ENCODE results near the gene CRISPLD2.
A peak's percentile ranks its signal among the peaks of the same experiment; 100 is the strongest.

Gene CRISPLD2

DNA sequence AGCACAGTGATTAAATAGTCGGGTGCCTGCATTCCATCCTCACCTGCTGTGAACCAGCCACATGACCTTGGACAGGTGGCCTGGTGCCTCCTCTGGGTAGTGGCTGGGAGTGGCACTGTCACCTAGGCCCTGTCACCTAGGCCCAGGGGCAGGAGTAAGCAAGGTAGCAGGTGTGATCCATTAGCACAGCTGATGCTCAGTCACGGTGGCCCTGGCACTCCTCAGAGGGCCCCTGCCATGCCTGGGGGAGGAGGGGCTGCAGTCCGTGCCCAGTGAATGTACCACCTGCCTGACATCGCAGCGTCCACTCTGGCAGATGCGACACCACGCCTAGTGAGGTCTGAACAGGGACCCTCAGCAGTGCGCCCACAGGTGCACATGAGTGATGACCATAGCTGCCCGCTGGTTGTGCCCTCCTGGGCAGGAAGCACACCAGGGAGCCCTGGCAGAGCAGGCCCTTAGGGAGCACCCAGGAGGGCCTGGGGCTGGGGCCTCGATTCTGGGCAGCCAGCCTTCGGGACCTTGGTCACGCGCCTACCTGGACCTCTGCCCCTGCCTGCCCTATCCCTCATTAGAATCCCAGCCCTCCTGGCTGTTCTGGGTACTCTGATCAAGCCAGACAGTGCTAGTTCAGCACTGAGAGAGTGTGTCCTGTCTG lies 33.1 kb upstream of the CRISPLD2 start:
- Histone ChIP-seq H3K27me3 (replicated peaks; ENCODE audit: control insufficient read depth, insufficient read depth, low read length) (no peaks in the 10 kb centered on the region), H3K9ac (ENCODE audit: low read length) (no peak overlapping the region), H3K4me3 (ENCODE audit: low read length) (no peak overlapping the region), H3K4me1 (ENCODE audit: control insufficient read depth, insufficient read depth, low read length) (peaks cover 30% of the 10 kb centered on the region), H3K9me3 (ENCODE audit: control insufficient read depth, low read length) (no peaks in the 10 kb centered on the region), H3K36me3 (ENCODE audit: control insufficient read depth, insufficient read depth, low read length, severe bottlenecking) (no peaks in the 10 kb centered on the region)
- DNase-seq (ENCODE audit: low read depth), result no peak

DNA sequence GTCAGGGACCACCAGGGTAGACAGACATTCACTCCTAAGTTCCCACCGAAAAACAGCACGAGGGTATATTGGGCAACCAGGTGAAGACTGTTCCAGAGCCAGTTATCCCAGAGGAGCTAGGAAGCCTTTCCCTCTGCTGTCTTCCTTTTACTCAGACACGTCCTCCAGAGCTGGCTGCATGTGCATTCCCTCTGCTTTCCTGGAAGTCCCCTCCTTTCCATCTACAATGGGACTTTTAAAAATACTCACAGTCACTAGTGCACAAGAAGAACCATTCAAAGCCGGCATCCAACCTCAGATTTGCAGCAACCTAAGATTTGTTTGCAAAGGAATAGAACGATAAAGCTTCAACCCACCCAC lies 32.5 kb upstream of the CRISPLD2 start:
- Histone ChIP-seq H3K4me1 (ENCODE audit: control insufficient read depth, insufficient read depth, low read length) (peaks cover 30% of the 10 kb centered on the region), H3K4me3 (ENCODE audit: low read length) (no peak overlapping the region), H3K9ac (ENCODE audit: low read length) (no peak overlapping the region), H3K27me3 (replicated peaks; ENCODE audit: control insufficient read depth, insufficient read depth, low read length) (no peaks in the 10 kb centered on the region), H3K36me3 (ENCODE audit: control insufficient read depth, insufficient read depth, low read length, severe bottlenecking) (no peaks in the 10 kb centered on the region), H3K9me3 (ENCODE audit: control insufficient read depth, low read length) (no peaks in the 10 kb centered on the region)
- DNase-seq (ENCODE audit: low read depth), result no peak

DNA sequence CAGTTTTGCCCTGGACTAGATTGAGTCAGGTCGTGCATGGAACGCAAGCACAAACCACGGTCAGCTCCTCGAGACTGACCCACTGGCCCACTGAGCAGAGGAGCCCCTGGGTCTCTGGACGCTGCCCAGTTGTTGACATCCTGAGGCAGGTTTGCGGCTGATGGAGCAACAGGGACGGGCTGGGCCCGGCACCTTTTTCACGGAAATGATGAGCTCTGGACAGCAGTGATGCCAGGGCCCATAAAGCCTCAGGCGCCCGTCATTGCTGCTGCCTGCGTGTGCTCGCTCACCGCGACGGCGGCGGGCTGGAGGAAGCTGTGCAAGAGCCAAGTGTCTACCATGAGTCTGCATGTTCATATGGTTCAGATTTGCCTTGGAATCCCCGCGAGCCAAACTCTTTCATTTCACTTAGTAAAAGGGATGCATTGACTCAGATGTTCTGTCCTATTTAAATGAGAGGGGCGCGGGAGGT lies 30.8 kb upstream of the CRISPLD2 start:
- DNase-seq (ENCODE audit: low read depth), result peak; percentile 96
- Histone ChIP-seq H3K36me3 (ENCODE audit: control insufficient read depth, insufficient read depth, low read length, severe bottlenecking) (no peaks in the 10 kb centered on the region), H3K9me3 (ENCODE audit: control insufficient read depth, low read length) (no peaks in the 10 kb centered on the region), H3K9ac (ENCODE audit: low read length) (peak overlapping the region; percentile 35), H3K4me3 (ENCODE audit: low read length) (peak overlapping the region; percentile 1), H3K4me1 (ENCODE audit: control insufficient read depth, insufficient read depth, low read length) (peaks cover 23% of the 10 kb centered on the region), H3K27me3 (replicated peaks; ENCODE audit: control insufficient read depth, insufficient read depth, low read length) (no peaks in the 10 kb centered on the region)

DNA sequence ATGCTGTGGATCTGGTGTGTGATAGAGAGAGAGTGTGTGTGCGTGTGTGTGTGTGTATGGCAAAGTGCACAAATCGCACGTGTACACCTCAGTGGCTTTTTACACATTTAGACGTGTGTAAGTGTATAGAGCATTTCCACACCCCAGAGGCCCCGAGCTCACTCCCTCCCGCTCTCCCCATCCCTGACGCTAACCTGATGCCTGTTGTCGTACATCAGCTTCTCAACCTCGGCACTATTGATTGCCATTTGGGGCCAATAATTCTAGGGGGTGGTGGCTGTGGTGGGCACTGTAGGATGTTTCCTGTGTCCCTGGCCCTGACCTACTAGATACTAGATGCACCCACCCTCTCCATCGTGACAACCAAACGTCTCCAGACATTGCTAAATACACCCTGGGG lies 30.4 kb upstream of the CRISPLD2 start:
- Histone ChIP-seq H3K9me3 (ENCODE audit: control insufficient read depth, low read length) (no peaks in the 10 kb centered on the region), H3K36me3 (ENCODE audit: control insufficient read depth, insufficient read depth, low read length, severe bottlenecking) (no peaks in the 10 kb centered on the region), H3K9ac (ENCODE audit: low read length) (peak overlapping the region; percentile 35), H3K27me3 (replicated peaks; ENCODE audit: control insufficient read depth, insufficient read depth, low read length) (no peaks in the 10 kb centered on the region), H3K4me3 (ENCODE audit: low read length) (no peak overlapping the region), H3K4me1 (ENCODE audit: control insufficient read depth, insufficient read depth, low read length) (peaks cover 23% of the 10 kb centered on the region)
- DNase-seq (ENCODE audit: low read depth), result no peak

DNA sequence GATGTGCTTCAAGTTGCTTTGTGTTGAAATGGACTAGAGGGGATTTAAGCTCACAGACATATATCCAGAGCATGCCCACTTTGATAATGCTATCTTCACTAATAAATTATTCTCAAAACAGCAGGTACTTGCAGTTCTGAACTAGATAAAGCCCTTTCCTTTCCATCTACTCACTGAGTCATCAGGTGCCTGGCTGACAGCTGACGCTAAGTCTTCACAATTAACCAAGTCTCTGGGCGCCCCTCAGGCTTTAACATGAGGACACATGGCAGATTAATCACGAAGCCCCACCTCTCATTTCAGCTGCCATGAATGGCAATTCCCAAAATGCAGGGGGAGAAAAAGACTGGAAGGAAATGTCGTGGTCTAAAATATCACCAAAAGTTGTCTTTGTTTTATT lies 29.5 kb upstream of the CRISPLD2 start:
- Histone ChIP-seq H3K9ac (ENCODE audit: low read length) (no peak overlapping the region), H3K27me3 (replicated peaks; ENCODE audit: control insufficient read depth, insufficient read depth, low read length) (no peaks in the 10 kb centered on the region), H3K9me3 (ENCODE audit: control insufficient read depth, low read length) (no peaks in the 10 kb centered on the region), H3K4me3 (ENCODE audit: low read length) (no peak overlapping the region), H3K4me1 (ENCODE audit: control insufficient read depth, insufficient read depth, low read length) (peaks cover 26% of the 10 kb centered on the region), H3K36me3 (ENCODE audit: control insufficient read depth, insufficient read depth, low read length, severe bottlenecking) (no peaks in the 10 kb centered on the region)
- DNase-seq (ENCODE audit: low read depth), result no peak

DNA sequence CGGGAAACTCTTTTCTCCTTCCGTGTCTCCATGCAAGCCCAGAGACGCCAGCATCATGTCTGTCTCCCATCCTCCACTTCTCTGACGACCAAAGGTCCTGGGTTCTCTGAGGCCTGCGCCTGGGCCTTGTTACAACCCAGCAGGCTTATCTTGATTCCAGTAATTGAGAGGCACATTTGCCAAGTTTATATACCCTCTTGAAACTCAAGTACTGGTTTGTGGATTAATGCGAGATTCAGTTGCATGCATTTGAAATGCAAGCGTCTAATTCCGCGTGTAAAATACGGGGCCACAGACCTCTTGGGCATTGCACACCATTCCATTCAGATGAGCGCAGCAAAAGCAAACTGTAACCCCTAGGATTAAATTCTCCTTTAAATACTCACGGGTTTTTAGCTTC lies 28.7 kb upstream of the CRISPLD2 start:
- H3K36me3 ChIP-seq (ENCODE audit: control insufficient read depth, insufficient read depth, low read length, severe bottlenecking), result no peaks in the 10 kb centered on the region
- peaks cover 25% of the 10 kb centered on the region for H3K4me1 ChIP-seq (ENCODE audit: control insufficient read depth, insufficient read depth, low read length)
- DNase-seq (ENCODE audit: low read depth), result no peak
- no peak overlapping the region for H3K9ac ChIP-seq (ENCODE audit: low read length)
- no peak overlapping the region for H3K4me3 ChIP-seq (ENCODE audit: low read length)
- H3K9me3 ChIP-seq (ENCODE audit: control insufficient read depth, low read length), result no peaks in the 10 kb centered on the region
- no peaks in the 10 kb centered on the region for H3K27me3 ChIP-seq (replicated peaks; ENCODE audit: control insufficient read depth, insufficient read depth, low read length)

DNA sequence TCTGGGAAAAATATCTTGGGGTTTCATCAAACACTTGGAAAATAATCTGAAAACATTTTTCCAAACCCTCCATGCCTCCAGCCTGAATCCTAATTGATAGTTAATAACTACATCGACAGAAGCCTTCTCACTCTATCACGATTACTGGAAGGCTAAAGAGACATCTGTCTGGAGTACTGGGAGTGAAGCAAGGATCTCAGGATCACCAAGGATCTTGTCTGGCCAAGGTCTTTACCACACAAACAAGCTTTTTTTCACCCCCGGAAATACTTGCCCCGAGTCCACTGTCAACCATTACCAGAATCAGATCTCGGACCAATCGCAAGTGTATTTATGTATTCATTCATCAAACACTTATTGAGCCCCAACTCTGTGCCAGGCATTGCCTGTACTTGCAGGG lies 28.3 kb upstream of the CRISPLD2 start:
- DNase-seq (ENCODE audit: low read depth), result no peak
- peaks cover 25% of the 10 kb centered on the region for H3K4me1 ChIP-seq (ENCODE audit: control insufficient read depth, insufficient read depth, low read length)
- H3K9ac ChIP-seq (ENCODE audit: low read length), result no peak overlapping the region
- no peaks in the 10 kb centered on the region for H3K27me3 ChIP-seq (replicated peaks; ENCODE audit: control insufficient read depth, insufficient read depth, low read length)
- H3K9me3 ChIP-seq (ENCODE audit: control insufficient read depth, low read length), result no peaks in the 10 kb centered on the region
- no peak overlapping the region for H3K4me3 ChIP-seq (ENCODE audit: low read length)
- no peaks in the 10 kb centered on the region for H3K36me3 ChIP-seq (ENCODE audit: control insufficient read depth, insufficient read depth, low read length, severe bottlenecking)

DNA sequence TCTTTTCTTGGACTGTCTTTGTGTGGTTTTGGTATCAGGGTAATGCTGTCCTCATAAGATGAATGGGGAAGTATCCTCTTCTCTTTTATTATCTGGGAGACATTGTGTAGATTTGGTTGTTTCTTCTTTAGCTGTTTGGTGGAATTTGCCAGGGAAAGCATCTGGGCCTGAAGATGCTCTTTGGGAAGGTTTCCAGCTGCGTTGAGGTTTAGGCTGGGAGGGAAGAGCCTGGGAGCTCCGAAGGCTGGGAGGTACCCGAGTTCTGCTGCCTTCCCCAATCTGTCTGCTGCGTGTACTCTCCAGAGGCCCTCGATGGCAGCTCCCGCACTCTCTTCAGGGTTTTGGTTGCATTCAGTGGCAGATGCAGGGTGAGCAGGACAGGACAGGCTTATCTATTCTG lies 25.6 kb upstream of the CRISPLD2 start:
- no peak for DNase-seq (ENCODE audit: low read depth)
- Histone ChIP-seq H3K4me3 (ENCODE audit: low read length) (no peak overlapping the region), H3K27me3 (replicated peaks; ENCODE audit: control insufficient read depth, insufficient read depth, low read length) (no peaks in the 10 kb centered on the region), H3K36me3 (ENCODE audit: control insufficient read depth, insufficient read depth, low read length, severe bottlenecking) (no peaks in the 10 kb centered on the region), H3K9ac (ENCODE audit: low read length) (no peak overlapping the region), H3K9me3 (ENCODE audit: control insufficient read depth, low read length) (no peaks in the 10 kb centered on the region), H3K4me1 (ENCODE audit: control insufficient read depth, insufficient read depth, low read length) (peaks cover 12% of the 10 kb centered on the region)

DNA sequence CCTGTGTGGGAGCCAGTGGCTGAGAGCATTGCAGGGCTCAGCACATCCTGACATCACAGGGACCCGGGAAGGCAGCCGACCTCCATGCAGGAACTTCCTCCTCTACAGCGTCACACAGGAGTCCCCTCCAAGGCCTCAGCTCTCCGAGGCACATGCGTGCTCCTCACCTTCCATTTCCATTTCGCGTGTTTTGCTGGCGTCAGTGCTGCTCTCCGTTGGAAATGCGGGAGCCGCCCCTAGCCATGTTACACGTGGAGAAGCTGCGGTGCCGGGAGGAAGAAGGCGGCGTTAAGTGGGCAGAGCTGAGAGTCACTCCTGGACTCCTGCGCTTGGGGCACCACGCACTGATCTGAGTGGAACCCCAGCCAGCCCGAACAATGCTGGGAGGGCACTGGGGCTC lies 25.2 kb upstream of the CRISPLD2 start:
- Histone ChIP-seq H3K9ac (ENCODE audit: low read length) (no peak overlapping the region), H3K36me3 (ENCODE audit: control insufficient read depth, insufficient read depth, low read length, severe bottlenecking) (no peaks in the 10 kb centered on the region), H3K4me3 (ENCODE audit: low read length) (no peak overlapping the region), H3K27me3 (replicated peaks; ENCODE audit: control insufficient read depth, insufficient read depth, low read length) (no peaks in the 10 kb centered on the region), H3K9me3 (ENCODE audit: control insufficient read depth, low read length) (no peaks in the 10 kb centered on the region), H3K4me1 (ENCODE audit: control insufficient read depth, insufficient read depth, low read length) (peaks cover 7% of the 10 kb centered on the region)
- no peak for DNase-seq (ENCODE audit: low read depth)

DNA sequence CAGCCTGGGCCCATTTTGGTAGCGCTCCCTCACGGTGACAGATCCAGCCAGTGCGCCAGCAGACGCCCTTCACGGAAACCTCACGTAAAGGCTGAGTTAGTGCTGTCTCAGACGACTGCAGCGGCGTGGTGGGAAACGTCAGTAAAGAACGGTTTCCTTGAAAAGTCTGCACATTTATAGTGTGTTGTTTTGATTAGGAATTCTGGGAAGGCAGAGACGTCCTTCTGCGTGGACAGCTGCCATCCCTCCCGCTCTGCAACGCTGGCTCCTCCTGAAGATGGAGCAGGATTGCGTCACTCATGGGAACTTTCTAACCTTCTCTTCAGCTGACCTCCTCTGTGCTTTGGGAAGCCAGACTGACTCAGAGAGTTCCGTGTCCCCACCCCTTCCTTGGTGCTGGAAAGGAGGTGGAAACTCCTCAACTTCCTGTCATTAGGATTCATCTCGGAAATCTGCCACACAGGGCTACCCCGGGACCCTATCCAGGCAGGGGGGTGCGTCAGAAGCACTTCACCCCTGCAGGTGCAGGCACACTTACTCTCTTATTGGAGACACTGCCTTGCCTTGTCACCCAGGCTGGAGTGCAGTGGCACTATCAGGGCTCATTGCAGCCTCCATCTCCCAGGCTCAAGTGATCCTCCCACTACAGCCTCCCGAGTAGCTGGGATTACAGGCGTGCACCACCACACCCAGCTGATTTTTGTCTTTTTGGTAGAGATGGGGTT lies 24.3 kb upstream of the CRISPLD2 start:
- no peaks in the 10 kb centered on the region for H3K36me3 ChIP-seq (ENCODE audit: control insufficient read depth, insufficient read depth, low read length, severe bottlenecking)
- peaks cover 6% of the 10 kb centered on the region for H3K4me1 ChIP-seq (ENCODE audit: control insufficient read depth, insufficient read depth, low read length)
- H3K9me3 ChIP-seq (ENCODE audit: control insufficient read depth, low read length), result no peaks in the 10 kb centered on the region
- H3K9ac ChIP-seq (ENCODE audit: low read length), result peak overlapping the region; percentile 63
- H3K4me3 ChIP-seq (ENCODE audit: low read length), result peak overlapping the region; percentile 60
- DNase-seq (ENCODE audit: low read depth), result peak; percentile 66
- no peaks in the 10 kb centered on the region for H3K27me3 ChIP-seq (replicated peaks; ENCODE audit: control insufficient read depth, insufficient read depth, low read length)

DNA sequence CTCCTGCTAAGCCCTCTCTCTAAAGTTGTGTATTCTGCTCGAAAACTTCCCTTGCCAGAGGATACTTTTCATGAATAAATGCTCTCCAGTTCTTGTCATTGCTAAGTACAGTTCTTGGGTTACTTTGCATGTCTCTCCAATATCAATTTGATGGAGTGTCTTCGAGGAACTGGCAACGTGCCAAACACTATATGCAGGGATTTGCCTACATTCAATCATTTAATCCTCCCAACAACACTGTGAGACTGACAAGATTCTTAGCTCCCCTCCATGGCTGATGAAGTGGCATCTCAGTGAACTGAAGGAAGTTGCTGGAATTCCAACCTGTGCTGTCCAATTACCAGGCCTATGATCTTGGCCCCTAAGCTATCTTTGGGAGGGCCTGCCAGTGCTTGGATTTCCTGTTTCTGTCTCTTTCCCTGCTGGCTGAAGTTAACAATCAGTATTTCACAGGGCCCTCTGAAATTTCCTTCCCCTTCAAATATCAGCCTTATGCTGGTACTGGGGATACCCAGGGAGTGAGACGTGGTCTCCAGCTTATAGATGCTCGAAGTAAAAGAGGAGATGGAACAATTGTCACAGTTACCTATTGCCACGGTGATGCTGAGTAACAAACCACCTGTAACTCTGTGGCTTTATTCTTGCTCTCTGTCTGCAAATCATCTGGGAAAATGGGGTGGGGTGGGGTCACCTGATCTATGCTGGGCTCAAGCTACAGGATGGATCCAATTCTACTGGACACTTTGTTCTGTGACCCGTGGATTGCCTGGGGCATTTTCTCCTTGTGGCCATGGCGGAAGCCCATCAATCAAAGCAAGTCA lies 19.4 kb upstream of the CRISPLD2 start:
- no peak overlapping the region for H3K9ac ChIP-seq (ENCODE audit: low read length)
- no peak for DNase-seq (ENCODE audit: low read depth)

More for the DNA sequence above, 19.4 kb upstream of the CRISPLD2 start:
- Histone ChIP-seq H3K27me3 (replicated peaks; ENCODE audit: control insufficient read depth, insufficient read depth, low read length) (no peaks in the 10 kb centered on the region), H3K4me3 (ENCODE audit: low read length) (no peak overlapping the region), H3K9me3 (ENCODE audit: control insufficient read depth, low read length) (no peaks in the 10 kb centered on the region), H3K36me3 (ENCODE audit: control insufficient read depth, insufficient read depth, low read length, severe bottlenecking) (no peaks in the 10 kb centered on the region), H3K4me1 (ENCODE audit: control insufficient read depth, insufficient read depth, low read length) (peaks cover 3% of the 10 kb centered on the region)
